GM23338 (cell line): ENCODE measurements around the gene POLR3K. TPM values are rescaled to one million over a fixed set of nuclear protein-coding genes. Genes with fewer than 3 reads are reported as not detected.

Source experiments
- ATAC-seq: fragments of 200-7000 bp; cut with Tn5 transposase; 3 replicates; pipeline ENCODE4 v1.9.1; 2020
- DNase-seq: peaks from one replicate; pipeline ENCODE4 v3.0.0-alpha.2; 2015; ENCODE audit warnings: low spot score
- H2AFZ ChIP-seq: fragments of 200-600 bp; sonication (generic); 2 replicates; pipeline ENCODE4 v1.8.0; 2016; ENCODE audit warnings: antibody characterized with exemption, mild to moderate bottlenecking, moderate library complexity
- H3F3A ChIP-seq: fragments of 200-600 bp; sonication (generic); replicated peaks from 2 replicates; pipeline ENCODE4 v1.8.0; 2017; ENCODE audit warnings: antibody characterized with exemption, mixed run types, low read depth
- H3K27ac ChIP-seq: fragments of 200-600 bp; sonication (generic); 2 replicates; pipeline ENCODE4 v1.6.1; 2016; ENCODE audit warnings: low read depth
- H3K27me3 ChIP-seq: fragments of 200-600 bp; sonication (generic); 2 replicates; pipeline ENCODE4 v1.8.0; 2016; ENCODE audit warnings: mild to moderate bottlenecking, mixed run types, moderate library complexity; ENCODE audit not compliant: insufficient read depth
- H3K36me3 ChIP-seq: fragments of 200-600 bp; sonication (generic); 2 replicates; pipeline ENCODE4 v1.8.0; 2016; ENCODE audit warnings: mild to moderate bottlenecking; ENCODE audit not compliant: insufficient read depth
- H3K4me1 ChIP-seq: fragments of 200-600 bp; sonication (generic); 2 replicates; pipeline ENCODE4 v1.8.0; 2016; ENCODE audit warnings: mild to moderate bottlenecking, moderate library complexity; ENCODE audit not compliant: insufficient read depth
- H3K4me2 ChIP-seq: fragments of 200-600 bp; sonication (generic); 2 replicates; pipeline ENCODE4 v1.7.1; 2017; ENCODE audit warnings: mixed run types
- H3K4me3 ChIP-seq: fragments of 200-600 bp; sonication (generic); 2 replicates; pipeline ENCODE4 v1.6.1; 2016; ENCODE audit warnings: mixed run types
- H3K79me2 ChIP-seq: fragments of 200-600 bp; sonication (generic); replicated peaks from 2 replicates; pipeline ENCODE4 v1.8.0; 2017; ENCODE audit warnings: mild to moderate bottlenecking; ENCODE audit not compliant: insufficient read depth
- H3K9me2 ChIP-seq: fragments of 200-600 bp; sonication (generic); 2 replicates; pipeline ENCODE4 v1.8.0; 2017; ENCODE audit not compliant: insufficient read depth
- H4K20me1 ChIP-seq: fragments of 200-600 bp; sonication (generic); replicated peaks from 2 replicates; pipeline ENCODE4 v1.8.0; 2017; ENCODE audit warnings: mild to moderate bottlenecking; ENCODE audit not compliant: insufficient read depth
- H3K27ac Mint-ChIP-seq: 2 replicates; pipeline ENCODE4 v1.8.0; 2020; ENCODE audit warnings: inconsistent platforms, mild to moderate bottlenecking, moderate library complexity, mixed read lengths
- H3K27me3 Mint-ChIP-seq: 3 replicates; pipeline ENCODE4 v1.8.0; 2022; ENCODE audit warnings: low read depth, mild to moderate bottlenecking, moderate library complexity, mixed read lengths, inconsistent platforms; ENCODE audit not compliant: insufficient read depth, poor library complexity
- H3K36me3 Mint-ChIP-seq: 3 replicates; pipeline ENCODE4 v1.8.0; 2021; ENCODE audit warnings: low read depth, mild to moderate bottlenecking, inconsistent platforms, moderate library complexity, mixed read lengths
- H3K4me1 Mint-ChIP-seq: 3 replicates; pipeline ENCODE4 v1.8.0; 2020; ENCODE audit warnings: mild to moderate bottlenecking, inconsistent platforms, mixed read lengths
- H3K4me3 Mint-ChIP-seq: 3 replicates; pipeline ENCODE4 v1.8.0; 2021; ENCODE audit warnings: moderate library complexity, mild to moderate bottlenecking, inconsistent platforms, mixed read lengths
- H3K9me3 Mint-ChIP-seq: 3 replicates; pipeline ENCODE4 v1.8.0; 2020; ENCODE audit warnings: moderate library complexity, mild to moderate bottlenecking, inconsistent platforms, mixed read lengths
- CREB1 ChIP-seq: fragments of 250-450 bp; sonication (Bioruptor Pico); IDR thresholded peaks from 2 replicates; pipeline ENCODE4 v1.5.0; 2020; ENCODE audit warnings: low read depth, mild to moderate bottlenecking, moderate library complexity
- CTCF ChIP-seq, 2 experiments: fragments of 200-600 bp in 1 of 2; sonication (generic) in 1 of 2; conservative IDR thresholded peaks; 2 replicates each; pipeline versions ENCODE4 v1.5.1 to v1.6.1; 2016 to 2017; ENCODE audit warnings: antibody characterized with exemption in 2 of 2, low read depth in 2 of 2, mild to moderate bottlenecking in 2 of 2, moderate library complexity in 1 of 2
- ETS1 ChIP-seq: IDR thresholded peaks from 2 replicates; pipeline ENCODE4 v1.6.1; 2016; ENCODE audit warnings: antibody characterized with exemption
- EZH2 ChIP-seq: fragments of 200-600 bp; sonication (generic); IDR thresholded peaks from one replicate; pipeline ENCODE4 v1.8.0; 2017; ENCODE audit warnings: antibody characterized with exemption, mild to moderate bottlenecking, low read depth; ENCODE audit not compliant: unreplicated experiment
- JUNB ChIP-seq: IDR thresholded peaks from one replicate; pipeline ENCODE4 v1.6.1; 2016; ENCODE audit warnings: antibody characterized with exemption; ENCODE audit not compliant: unreplicated experiment
- POLR2AphosphoS5 ChIP-seq: IDR thresholded peaks from 2 replicates; pipeline ENCODE4 v1.6.1; 2016; ENCODE audit warnings: antibody characterized with exemption, low read depth
- STAT1 ChIP-seq: IDR thresholded peaks from one replicate; pipeline ENCODE4 v1.6.1; 2016; ENCODE audit warnings: antibody characterized with exemption; ENCODE audit not compliant: unreplicated experiment
- ZNF114 ChIP-seq: fragments of 250-450 bp; sonication (Bioruptor Pico); IDR thresholded peaks from 2 replicates; pipeline ENCODE4 v1.5.0; 2020; ENCODE audit warnings: mild to moderate bottlenecking, moderate library complexity
- ZNF331 ChIP-seq: fragments of 250-450 bp; sonication (Bioruptor Pico); IDR thresholded peaks from 2 replicates; pipeline ENCODE4 v1.5.0; 2020; ENCODE audit warnings: low read depth, mild to moderate bottlenecking, moderate library complexity
- ZNF462 ChIP-seq: fragments of 250-450 bp; sonication (Bioruptor Pico); IDR thresholded peaks from 2 replicates; pipeline ENCODE4 v1.5.0; 2020; ENCODE audit warnings: mild to moderate bottlenecking, moderate library complexity
- polyA plus RNA-seq: library from polyadenylated mRNA; unstranded; fragments of >200 nt; fragmentation: Nextera tagmentation; extraction: Ambion mirVana; gene quantifications from 2 replicates; pipeline ENCODE4 v1.2.1, GENCODE V29; 2016
- total RNA-seq: library from RNA; depleted of rRNA; stranded (reverse); fragments of >200 nt; shearing (Covaris generic); gene quantifications from 2 replicates; pipeline ENCODE4 v1.2.3, GENCODE V29; 2014

The POLR3K gene
- total and polyA plus RNA-seq, 2 experiments from 2014 or later: 17.8 to 58.5 TPM

GRCh38 chr16:83060-83603 is 29.7 kb upstream of the POLR3K start (continued):
- no peak for TF ChIP-seq CREB1 (CRISPR knock-in tag)
- TF ChIP-seq ETS1: no peak
- TF ChIP-seq ZNF331 (CRISPR knock-in tag): no peak
- TF ChIP-seq STAT1: no peak
- TF ChIP-seq CTCF (conservative IDR thresholded peaks at IDR 0.05; ENCODE audit: low read depth in 2 of 2): no peak

GRCh38 chr16:79151-80054 is 26.0 kb upstream of the POLR3K start:
- Histone ChIP-seq H3F3A (peaks cover 16% of the 10 kb centered on the region; the same call in 1 of the 2 replicates), H3K4me3 (peak overlapping the region; percentile 64), H3K27ac (no peak overlapping the region), H2AFZ (no peak overlapping the region), H3K79me2 (no peaks in the 10 kb centered on the region), H3K9me2 (no peaks in the 10 kb centered on the region), H3K27me3 (no peaks in the 10 kb centered on the region), H3K36me3 (no peaks in the 10 kb centered on the region), H3K4me1 (peaks cover 32% of the 10 kb centered on the region), H3K4me2 (peak overlapping the region; percentile 84), H4K20me1 (no peaks in the 10 kb centered on the region)
- no peak for ATAC-seq
- Mint-ChIP-seq H3K9me3 (no peaks in the 10 kb centered on the region), H3K27me3 (peaks cover 20% of the 10 kb centered on the region), H3K4me3 (peak overlapping the region; percentile 82), H3K4me1 (peaks cover 36% of the 10 kb centered on the region), H3K36me3 (peaks cover 5% of the 10 kb centered on the region), H3K27ac (no peak overlapping the region)
- no peak for DNase-seq
- TF ChIP-seq STAT1: no peak
- no peak for TF ChIP-seq CREB1 (CRISPR knock-in tag)
- no peak for TF ChIP-seq ETS1
- no peak for TF ChIP-seq EZH2
- TF ChIP-seq ZNF114: no peak
- no peak for TF ChIP-seq ZNF462 (CRISPR knock-in tag)
- TF ChIP-seq JUNB: no peak
- TF ChIP-seq POLR2AphosphoS5: no peak
